CMK (cell line): ENCODE measurements around the gene JPH4.
"Not testable (repeated sequence)": the region's sequence is repeated elsewhere in the genome, so short reads cannot be mapped to it uniquely, and the experiment has no call there.

Source experiments
- DNase-seq: peaks from one replicate; pipeline ENCODE4 v3.0.0-alpha.2; 2010; ENCODE audit warnings: low read depth

JPH4 gene

GRCh38 chr14:23609001-23609400 lies 30.4 kb upstream of the JPH4 start:
- no peak for DNase-seq

DNA sequence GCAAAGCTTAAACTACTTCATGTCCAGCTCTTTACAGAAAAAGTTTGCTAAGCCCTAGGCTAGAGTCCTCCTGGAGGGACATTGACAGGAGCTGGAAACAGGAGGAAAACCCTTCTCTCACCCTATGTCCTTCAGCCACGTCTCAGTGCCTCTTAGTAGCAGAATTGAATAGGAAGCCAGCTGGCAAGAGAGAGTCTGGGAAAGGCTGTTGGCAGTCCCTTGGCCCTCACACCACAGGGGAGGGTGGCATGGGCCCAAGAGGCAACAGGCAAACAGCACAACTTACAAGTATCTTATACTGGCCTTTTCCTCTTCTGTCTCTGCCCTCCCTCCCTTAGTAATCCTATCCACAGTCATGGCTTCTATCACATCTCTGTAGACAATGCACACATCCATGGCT lies 29.9 kb upstream of the JPH4 start:
- no peak for DNase-seq

- DNase-seq = no peak
Measured at GRCh38 chr14:23605931-23606585, 27.5 kb upstream of the JPH4 start.

DNA sequence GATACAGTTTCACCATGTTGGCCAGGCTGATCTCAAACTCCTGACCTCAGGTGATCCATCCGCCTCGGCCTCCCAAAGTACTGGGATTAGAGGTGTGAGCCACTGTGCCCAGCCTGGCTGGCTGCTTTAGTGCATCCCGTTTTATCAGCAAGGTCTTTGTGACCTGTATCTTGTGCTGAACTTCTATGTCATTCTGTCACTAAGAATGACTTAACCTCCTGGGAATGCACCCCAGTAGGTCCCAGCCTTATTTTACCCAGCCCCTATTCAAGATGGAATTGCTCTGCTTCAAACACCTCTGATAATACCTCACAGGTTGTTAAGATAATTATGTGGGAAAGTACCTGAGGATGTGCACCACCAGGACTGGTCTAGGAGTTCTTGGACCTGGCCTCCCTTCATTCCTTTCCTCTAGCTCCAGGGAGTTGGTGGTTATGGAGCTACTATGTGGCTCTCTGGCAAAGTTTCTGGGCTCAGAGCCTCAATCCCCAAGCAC lies 26.1 kb upstream of the JPH4 start:
- DNase-seq = no peak

DNA sequence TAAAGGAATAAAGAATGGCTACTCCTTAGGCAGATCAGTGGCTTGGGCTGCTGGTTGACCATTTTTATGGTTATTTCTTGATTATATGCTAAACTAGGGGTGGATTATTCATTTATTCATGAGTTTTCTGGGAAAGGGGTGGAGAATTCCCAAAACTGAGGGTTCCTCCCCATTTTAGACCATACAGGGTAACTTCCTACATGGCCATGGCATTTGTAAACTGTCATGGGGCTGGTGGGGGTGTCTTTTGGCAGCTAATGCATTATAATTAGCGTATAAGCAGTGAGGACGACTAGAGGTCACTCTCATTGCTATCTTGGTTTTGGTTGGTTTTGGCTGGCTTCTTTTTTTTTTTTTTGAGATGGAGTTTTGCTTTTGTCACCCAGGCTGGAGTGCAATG lies 25.6 kb upstream of the JPH4 start:
- DNase-seq = no peak

DNA sequence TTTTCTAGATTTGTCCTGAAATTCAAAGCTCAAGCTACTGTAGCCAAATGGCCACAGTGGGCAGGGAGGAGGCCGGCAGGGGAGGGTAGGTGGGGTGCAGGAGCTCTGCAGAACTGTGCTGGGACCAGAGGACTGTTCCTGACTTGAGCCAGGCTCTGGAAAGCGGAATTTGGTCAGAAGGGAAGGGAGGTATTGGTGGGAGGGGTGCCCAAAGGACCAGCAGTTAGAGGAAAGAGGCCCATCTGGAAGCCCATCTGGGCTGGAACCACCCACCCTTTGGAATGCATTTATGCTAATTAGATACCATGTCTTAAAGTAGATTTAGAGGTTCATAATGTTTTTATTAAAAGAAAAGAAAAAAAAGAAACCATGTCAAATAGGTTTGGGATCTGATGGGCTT lies 24.5 kb upstream of the JPH4 start:
- DNase-seq = no peak

DNA sequence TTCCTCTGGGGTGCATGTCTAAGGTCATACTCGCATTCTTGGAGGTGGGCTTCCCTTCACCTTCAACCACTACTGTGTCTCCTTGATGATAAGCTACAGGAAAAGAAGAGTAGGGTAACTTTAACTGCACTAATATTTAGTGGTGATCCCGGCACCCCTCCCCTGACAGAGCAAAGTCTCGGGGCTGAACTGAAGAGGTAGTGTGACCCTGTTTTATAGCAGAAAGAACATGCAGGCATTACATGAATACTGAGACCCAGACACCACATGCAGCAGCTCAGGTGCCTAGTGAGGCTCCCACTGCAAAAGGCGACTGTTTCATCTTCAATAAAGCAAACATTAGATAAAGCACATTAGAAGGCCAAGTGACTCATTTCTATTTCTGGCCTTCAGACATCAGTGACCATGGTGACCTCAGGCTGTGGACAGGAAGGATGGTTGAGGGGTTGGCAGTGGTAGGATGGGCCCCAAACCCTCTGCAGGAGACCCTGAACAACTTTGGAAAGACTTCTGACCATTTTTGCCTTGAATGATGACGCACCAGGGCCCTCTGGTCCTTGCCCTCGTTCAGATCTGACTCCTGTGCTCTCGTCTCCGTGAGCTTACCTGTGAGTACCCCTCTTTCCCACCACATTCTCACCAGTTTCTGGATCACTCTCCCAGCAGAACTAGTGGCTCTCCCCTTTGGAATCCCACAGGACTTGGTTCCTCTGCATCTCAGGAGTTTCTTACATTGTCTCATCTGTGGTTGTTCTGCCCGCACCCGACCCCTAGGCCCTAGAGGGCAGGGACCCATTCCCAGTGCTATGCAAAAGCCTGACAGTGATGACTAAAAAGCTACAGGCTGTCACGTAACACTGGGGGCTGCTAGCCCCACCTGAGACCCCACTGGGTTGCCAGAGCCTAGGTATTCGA lies 23.8 kb upstream of the JPH4 start:
- DNase-seq = no peak

DNA sequence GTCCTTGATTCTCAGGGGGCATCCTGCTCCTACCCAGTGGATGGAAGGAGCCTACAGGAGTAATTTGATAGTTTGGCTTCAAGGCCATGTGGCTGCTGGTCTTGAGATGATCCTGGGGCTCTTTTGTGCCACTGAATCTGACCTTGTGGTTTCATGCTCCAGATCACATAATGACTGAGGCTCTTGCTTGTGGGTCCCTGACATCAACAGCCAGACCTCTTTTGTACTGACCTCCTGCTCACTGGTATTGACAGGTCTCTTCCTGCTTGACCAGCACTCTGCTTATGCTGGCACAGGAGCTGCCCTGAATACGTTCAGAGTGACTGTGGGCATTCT lies 23.2 kb upstream of the JPH4 start:
- DNase-seq = no peak

DNA sequence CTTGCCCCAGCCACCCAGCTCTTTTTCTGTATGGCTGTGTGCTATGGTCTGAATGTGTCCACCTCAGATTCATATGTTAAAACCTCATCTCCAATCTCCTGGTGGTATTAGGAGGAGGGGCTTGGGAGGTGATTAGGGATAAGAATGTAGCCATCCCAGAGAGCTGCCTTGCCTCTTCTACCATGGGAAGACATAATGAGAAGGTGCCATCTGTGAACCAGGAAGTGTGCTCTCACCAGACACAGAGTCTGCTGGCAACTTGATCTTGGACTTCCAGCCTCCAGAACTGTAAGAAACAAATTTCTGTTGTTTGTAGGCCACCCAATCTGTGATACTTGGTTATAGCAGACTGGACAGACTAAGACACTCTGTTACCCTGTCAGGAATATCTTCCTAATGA lies 22.8 kb upstream of the JPH4 start:
- no peak for DNase-seq

DNA sequence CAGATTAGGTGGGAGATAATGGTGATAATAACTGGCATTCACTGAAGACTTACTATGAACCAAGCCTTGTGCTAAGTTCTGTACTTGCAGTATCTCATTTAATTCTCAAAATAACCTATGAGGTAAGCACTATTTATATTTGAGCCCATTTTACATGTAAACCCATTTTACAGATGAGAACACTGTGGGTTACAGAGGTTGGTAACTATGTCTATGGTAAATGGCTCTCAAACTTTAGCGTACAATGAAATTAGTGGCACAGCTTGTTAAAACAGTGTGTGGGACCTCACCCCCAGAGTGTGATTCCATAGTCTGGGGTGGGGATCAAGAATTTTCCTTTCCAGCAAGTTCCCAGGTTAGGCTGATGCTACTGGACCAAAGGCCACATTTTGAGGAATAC lies 22.2 kb upstream of the JPH4 start:
- no peak for DNase-seq

GRCh38 chr14:23600322-23600707 lies 21.7 kb upstream of the JPH4 start:
- no peak for DNase-seq

GRCh38 chr14:23594191-23594590 lies 15.6 kb upstream of the JPH4 start:
- DNase-seq = not testable (repeated sequence)

- DNase-seq = no peak
Measured at GRCh38 chr14:23590198-23590597, 11.6 kb upstream of the JPH4 start.

DNA sequence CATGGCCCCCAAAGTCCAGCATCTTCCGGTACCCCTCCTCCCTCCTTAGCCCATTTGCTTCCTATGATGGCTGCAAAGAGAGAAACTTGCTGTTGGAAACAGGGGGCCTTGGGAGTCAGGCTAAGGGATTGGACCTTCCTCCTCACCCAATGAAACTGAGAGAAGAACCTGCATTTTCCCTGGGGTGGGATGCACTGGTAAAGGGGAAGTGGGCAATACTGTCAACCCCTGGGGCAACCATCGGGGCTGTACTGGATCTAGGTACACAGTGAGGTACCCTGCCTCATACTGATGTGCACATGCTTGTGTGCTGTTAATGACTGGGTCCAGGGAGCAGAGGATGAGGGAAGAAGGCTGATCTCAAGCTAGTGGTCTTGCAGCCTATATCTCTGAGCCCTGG lies 11.0 kb upstream of the JPH4 start:
- DNase-seq = no peak

GRCh38 chr14:23588884-23589598 lies 10.5 kb upstream of the JPH4 start:
- peak; percentile 87 for DNase-seq

GRCh38 chr14:23584527-23585203 lies 6.1 kb upstream of the JPH4 start:
- DNase-seq = not testable (repeated sequence)

DNA sequence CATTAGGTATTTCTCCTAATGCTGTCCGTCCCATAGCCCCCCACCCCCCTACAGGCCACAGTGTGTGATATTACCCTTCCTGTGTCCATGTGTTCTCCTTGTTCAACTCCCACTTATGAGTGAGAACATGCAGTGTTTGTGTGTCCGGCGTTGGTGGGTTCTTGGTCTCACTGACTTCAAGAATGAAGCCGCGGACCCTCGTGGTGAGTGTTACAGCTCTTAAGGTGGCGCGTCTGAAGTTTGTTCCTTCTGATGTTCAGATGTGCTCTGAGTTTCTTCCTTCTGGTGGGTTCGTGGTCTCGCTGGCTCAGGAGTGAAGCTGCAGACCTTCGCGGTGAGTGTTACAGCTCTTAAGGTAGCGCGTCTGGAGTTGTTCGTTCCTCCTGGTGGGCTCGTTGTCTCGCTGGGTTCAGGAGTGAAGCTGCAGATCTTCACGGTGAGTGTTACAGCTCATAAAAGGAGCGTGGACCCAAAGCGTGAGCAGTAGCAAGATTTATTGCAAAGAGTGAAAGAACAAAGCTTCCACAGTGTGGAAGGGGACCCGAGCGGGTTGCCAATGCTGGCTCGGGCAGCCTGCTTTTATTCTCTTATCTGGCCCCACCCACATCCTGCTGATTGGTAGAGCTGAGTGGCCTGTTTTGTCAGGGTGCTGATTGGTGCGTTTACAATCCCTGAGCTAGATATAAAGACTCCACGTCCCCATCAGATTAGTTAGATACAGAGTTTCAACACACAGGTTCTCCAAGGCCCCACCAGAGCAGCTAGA lies 5.4 kb upstream of the JPH4 start:
- DNase-seq = not testable (repeated sequence)

GRCh38 chr14:23582906-23583760 lies 4.5 kb upstream of the JPH4 start:
- DNase-seq = no peak

GRCh38 chr14:23580948-23581281 lies 2.3 kb upstream of the JPH4 start:
- no peak for DNase-seq

DNA sequence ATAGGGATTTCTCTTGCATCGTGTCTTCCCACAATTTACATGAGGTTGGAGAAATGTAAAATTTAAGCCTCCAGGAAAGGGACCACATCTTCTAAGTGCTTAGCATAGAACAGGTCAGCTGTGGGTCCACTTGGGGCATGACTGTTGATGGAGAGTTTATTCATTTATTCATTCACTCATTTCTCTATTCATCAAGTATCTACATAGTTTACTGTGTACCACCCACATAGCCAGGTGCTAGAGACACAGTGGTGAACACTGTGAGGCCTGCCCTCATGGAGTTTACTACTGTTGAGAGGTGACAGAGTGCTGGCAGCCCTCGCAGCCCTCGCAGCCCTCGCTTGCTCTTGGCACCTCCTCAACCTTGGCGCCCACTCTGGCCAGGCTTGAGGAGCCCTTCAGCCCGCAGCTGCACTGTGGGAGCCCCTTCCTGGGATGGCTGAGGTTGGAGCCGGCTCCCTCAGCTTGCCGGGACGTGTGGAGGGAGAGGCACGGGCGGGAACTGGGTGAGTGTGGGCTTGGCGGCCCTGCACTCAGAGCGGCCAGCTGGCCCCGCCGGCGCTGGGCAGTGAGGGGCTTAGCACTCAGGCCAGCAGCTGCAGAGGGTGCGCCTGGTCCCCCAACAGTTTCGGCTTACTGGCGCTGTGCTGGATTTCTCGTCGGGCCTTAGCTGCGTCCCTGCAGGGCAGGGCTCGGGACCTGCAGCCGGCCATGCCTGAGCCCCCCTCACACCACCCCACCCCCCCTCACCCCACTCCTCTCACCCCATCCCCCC lies 1.7 kb upstream of the JPH4 start:
- no peak for DNase-seq
